GM23338 (cell line): ENCODE data around the gene DDX5. TPM values are rescaled to one million over a fixed set of nuclear protein-coding genes. Genes with fewer than 3 reads are reported as not detected.

Experiments
- ATAC-seq: fragments of 200-7000 bp; cut with Tn5 transposase; 3 replicates; pipeline ENCODE4 v1.9.1; 2020
- DNase-seq: peaks from one replicate; pipeline ENCODE4 v3.0.0-alpha.2; 2015; ENCODE audit warnings: low spot score
- H2AFZ ChIP-seq: fragments of 200-600 bp; sonication (generic); 2 replicates; pipeline ENCODE4 v1.8.0; 2016; ENCODE audit warnings: antibody characterized with exemption, mild to moderate bottlenecking, moderate library complexity
- H3F3A ChIP-seq: fragments of 200-600 bp; sonication (generic); replicated peaks from 2 replicates; pipeline ENCODE4 v1.8.0; 2017; ENCODE audit warnings: antibody characterized with exemption, mixed run types, low read depth
- H3K27ac ChIP-seq: fragments of 200-600 bp; sonication (generic); 2 replicates; pipeline ENCODE4 v1.6.1; 2016; ENCODE audit warnings: low read depth
- H3K27me3 ChIP-seq: fragments of 200-600 bp; sonication (generic); 2 replicates; pipeline ENCODE4 v1.8.0; 2016; ENCODE audit warnings: mild to moderate bottlenecking, mixed run types, moderate library complexity; ENCODE audit not compliant: insufficient read depth
- H3K36me3 ChIP-seq: fragments of 200-600 bp; sonication (generic); 2 replicates; pipeline ENCODE4 v1.8.0; 2016; ENCODE audit warnings: mild to moderate bottlenecking; ENCODE audit not compliant: insufficient read depth
- H3K4me1 ChIP-seq: fragments of 200-600 bp; sonication (generic); 2 replicates; pipeline ENCODE4 v1.8.0; 2016; ENCODE audit warnings: mild to moderate bottlenecking, moderate library complexity; ENCODE audit not compliant: insufficient read depth
- H3K4me2 ChIP-seq: fragments of 200-600 bp; sonication (generic); 2 replicates; pipeline ENCODE4 v1.7.1; 2017; ENCODE audit warnings: mixed run types
- H3K4me3 ChIP-seq: fragments of 200-600 bp; sonication (generic); 2 replicates; pipeline ENCODE4 v1.6.1; 2016; ENCODE audit warnings: mixed run types
- H3K79me2 ChIP-seq: fragments of 200-600 bp; sonication (generic); replicated peaks from 2 replicates; pipeline ENCODE4 v1.8.0; 2017; ENCODE audit warnings: mild to moderate bottlenecking; ENCODE audit not compliant: insufficient read depth
- H3K9me2 ChIP-seq: fragments of 200-600 bp; sonication (generic); 2 replicates; pipeline ENCODE4 v1.8.0; 2017; ENCODE audit not compliant: insufficient read depth
- H4K20me1 ChIP-seq: fragments of 200-600 bp; sonication (generic); replicated peaks from 2 replicates; pipeline ENCODE4 v1.8.0; 2017; ENCODE audit warnings: mild to moderate bottlenecking; ENCODE audit not compliant: insufficient read depth
- H3K27ac Mint-ChIP-seq: 2 replicates; pipeline ENCODE4 v1.8.0; 2020; ENCODE audit warnings: inconsistent platforms, mild to moderate bottlenecking, moderate library complexity, mixed read lengths
- H3K27me3 Mint-ChIP-seq: 3 replicates; pipeline ENCODE4 v1.8.0; 2022; ENCODE audit warnings: low read depth, mild to moderate bottlenecking, moderate library complexity, mixed read lengths, inconsistent platforms; ENCODE audit not compliant: insufficient read depth, poor library complexity
- H3K36me3 Mint-ChIP-seq: 3 replicates; pipeline ENCODE4 v1.8.0; 2021; ENCODE audit warnings: low read depth, mild to moderate bottlenecking, inconsistent platforms, moderate library complexity, mixed read lengths
- H3K4me1 Mint-ChIP-seq: 3 replicates; pipeline ENCODE4 v1.8.0; 2020; ENCODE audit warnings: mild to moderate bottlenecking, inconsistent platforms, mixed read lengths
- H3K4me3 Mint-ChIP-seq: 3 replicates; pipeline ENCODE4 v1.8.0; 2021; ENCODE audit warnings: moderate library complexity, mild to moderate bottlenecking, inconsistent platforms, mixed read lengths
- H3K9me3 Mint-ChIP-seq: 3 replicates; pipeline ENCODE4 v1.8.0; 2020; ENCODE audit warnings: moderate library complexity, mild to moderate bottlenecking, inconsistent platforms, mixed read lengths
- CTCF ChIP-seq, 2 experiments: fragments of 200-600 bp in 1 of 2; sonication (generic) in 1 of 2; conservative IDR thresholded peaks; 2 replicates each; pipeline versions ENCODE4 v1.5.1 to v1.6.1; 2016 to 2017; ENCODE audit warnings: antibody characterized with exemption in 2 of 2, low read depth in 2 of 2, mild to moderate bottlenecking in 2 of 2, moderate library complexity in 1 of 2
- JUNB ChIP-seq: IDR thresholded peaks from one replicate; pipeline ENCODE4 v1.6.1; 2016; ENCODE audit warnings: antibody characterized with exemption; ENCODE audit not compliant: unreplicated experiment
- STAT1 ChIP-seq: IDR thresholded peaks from one replicate; pipeline ENCODE4 v1.6.1; 2016; ENCODE audit warnings: antibody characterized with exemption; ENCODE audit not compliant: unreplicated experiment
- ZNF462 ChIP-seq: fragments of 250-450 bp; sonication (Bioruptor Pico); IDR thresholded peaks from 2 replicates; pipeline ENCODE4 v1.5.0; 2020; ENCODE audit warnings: mild to moderate bottlenecking, moderate library complexity
- polyA plus RNA-seq: library from polyadenylated mRNA; unstranded; fragments of >200 nt; fragmentation: Nextera tagmentation; extraction: Ambion mirVana; gene quantifications from 2 replicates; pipeline ENCODE4 v1.2.1, GENCODE V29; 2016
- total RNA-seq: library from RNA; depleted of rRNA; stranded (reverse); fragments of >200 nt; shearing (Covaris generic); gene quantifications from 2 replicates; pipeline ENCODE4 v1.2.3, GENCODE V29; 2014

Gene DDX5
- total and polyA plus RNA-seq, 2 experiments from 2014 or later: 400 to 447 TPM

- no peak overlapping the region for H3K4me2 ChIP-seq
- DNase-seq: no peak
- peak overlapping the region; percentile 8; the same call in 1 of the 2 replicates for H3K27ac Mint-ChIP-seq
- peaks cover 32% of the 10 kb centered on the region for H3K36me3 ChIP-seq
- no peaks in the 10 kb centered on the region for H3K27me3 ChIP-seq
- H3K4me1 Mint-ChIP-seq: no peaks in the 10 kb centered on the region
- no peaks in the 10 kb centered on the region for H3K9me2 ChIP-seq
- H3K4me1 ChIP-seq: no peaks in the 10 kb centered on the region
- H3K79me2 ChIP-seq: no peaks in the 10 kb centered on the region
- H3K4me3 ChIP-seq: no peak overlapping the region
- H3F3A ChIP-seq: no peaks in the 10 kb centered on the region
- no peak overlapping the region for H2AFZ ChIP-seq
- peak; percentile 20; the same call in 1 of the 3 replicates for ATAC-seq
- H3K4me3 Mint-ChIP-seq: no peak overlapping the region
- H3K9me3 Mint-ChIP-seq: no peaks in the 10 kb centered on the region; the same call in 2 of the 3 replicates
- H3K27ac ChIP-seq: peak overlapping the region; percentile 39
- H4K20me1 ChIP-seq: peaks cover 10% of the 10 kb centered on the region; the same call in 1 of the 2 replicates
- TF ChIP-seq ZNF462 (no peak), STAT1 (no peak), JUNB (no peak), CTCF (conservative IDR thresholded peaks at IDR 0.05; ENCODE audit: low read depth in 2 of 2) (0 out of 4 replicates have a peak, but pooled peaks of 1 of the 2 experiments have one; percentile 9)
- H3K36me3 Mint-ChIP-seq: peaks cover 54% of the 10 kb centered on the region
- peaks cover 9% of the 10 kb centered on the region for H3K27me3 Mint-ChIP-seq
These were observed 32.5 kb upstream of the DDX5 start for GRCh38 chr17:64538508-64539130.
